Measurements from ENCODE around the gene TMEM240.

DNA sequence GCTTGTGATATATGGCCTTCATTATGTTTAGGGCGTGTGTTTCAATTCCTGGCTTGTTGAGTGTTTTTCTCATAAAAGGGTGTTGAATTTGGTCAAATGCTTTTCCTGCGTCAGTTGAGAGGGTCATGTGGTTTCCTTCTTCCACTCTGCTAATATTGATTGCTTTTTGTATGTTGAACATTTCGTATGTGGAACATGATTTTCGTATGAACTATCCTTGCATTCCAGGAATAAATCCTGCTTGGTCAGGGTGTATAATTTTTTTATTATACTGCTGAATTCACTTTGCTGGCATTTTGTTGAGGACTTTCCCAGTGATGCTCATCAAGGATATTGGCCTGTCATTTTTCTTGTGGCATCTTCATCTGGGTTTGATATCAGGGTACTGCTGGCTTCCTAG lies 33.1 kb downstream of the TMEM240 start:
- TF ChIP-seq EZH2 (IDR thresholded peaks at IDR 0.05) (no peak), POLR2AphosphoS5 (IDR thresholded peaks at IDR 0.05; ENCODE audit: borderline replicate concordance, low read depth, low read length) (no peak), FOXP2 (optimal IDR thresholded peaks at IDR 0.05; ENCODE audit: control extremely low read depth, extremely low read length, insufficient read depth) (no peak)

Data from SK-N-MC (cell line).